Stimulated activated CD8-positive, alpha-beta memory T cell treated with anti-CD3 and anti-CD28 coated beads, Interleukin-7, amount 100 ng/mL, for 24 hours (primary cell): ENCODE data around the gene EEFSEC.

ENCODE experiments used
- DNase-seq: peaks from one replicate; pipeline ENCODE4 v3.0.0-alpha.2; 2020; ENCODE audit warnings: low read depth

EEFSEC gene

GRCh38 chr3:128316481-128316891, 163.2 kb downstream of the EEFSEC start:
- DNase-seq, result peak; percentile 7

- DNase-seq, result no peak
Measured at GRCh38 chr3:128317101-128317697, 163.9 kb downstream of the EEFSEC start.

- no peak for DNase-seq
Measured at GRCh38 chr3:128317698-128318231, 164.5 kb downstream of the EEFSEC start.

DNA sequence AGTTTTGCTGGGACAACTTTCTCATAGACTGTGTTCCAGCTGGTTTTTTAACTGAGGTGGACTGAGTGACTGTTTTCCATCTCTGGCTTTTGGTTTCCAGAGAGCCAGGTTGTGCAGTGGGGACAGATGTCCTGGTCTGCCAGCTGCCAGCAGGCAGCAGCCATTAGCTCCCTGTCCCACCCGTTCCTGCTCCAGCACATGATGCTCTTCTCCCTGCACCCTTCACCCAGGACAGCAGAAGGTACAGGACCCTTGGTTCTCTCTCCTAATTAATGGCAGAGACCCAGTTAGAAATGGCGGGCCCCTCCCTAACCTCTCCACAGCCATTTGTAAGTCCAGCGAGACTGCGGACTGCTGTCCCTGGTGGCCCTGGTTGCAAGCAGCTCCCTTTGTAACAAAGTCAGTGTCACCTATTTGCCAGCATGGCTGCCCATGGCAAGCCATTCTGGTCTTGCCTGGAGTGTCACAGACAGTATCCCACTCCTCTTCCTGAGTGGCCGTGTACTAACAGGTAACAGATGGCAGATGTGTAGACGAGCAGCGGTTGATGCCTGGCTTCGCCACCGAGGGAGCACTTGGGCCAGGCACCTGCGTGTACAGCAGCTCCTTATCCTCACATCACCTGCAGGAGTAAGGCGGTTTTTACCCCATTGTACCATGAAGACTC, 165.1 kb downstream of the EEFSEC start:
- DNase-seq, result no peak

GRCh38 chr3:128319107-128319506, 165.8 kb downstream of the EEFSEC start:
- DNase-seq, result no peak

GRCh38 chr3:128319741-128320141, 166.5 kb downstream of the EEFSEC start:
- no peak for DNase-seq

DNA sequence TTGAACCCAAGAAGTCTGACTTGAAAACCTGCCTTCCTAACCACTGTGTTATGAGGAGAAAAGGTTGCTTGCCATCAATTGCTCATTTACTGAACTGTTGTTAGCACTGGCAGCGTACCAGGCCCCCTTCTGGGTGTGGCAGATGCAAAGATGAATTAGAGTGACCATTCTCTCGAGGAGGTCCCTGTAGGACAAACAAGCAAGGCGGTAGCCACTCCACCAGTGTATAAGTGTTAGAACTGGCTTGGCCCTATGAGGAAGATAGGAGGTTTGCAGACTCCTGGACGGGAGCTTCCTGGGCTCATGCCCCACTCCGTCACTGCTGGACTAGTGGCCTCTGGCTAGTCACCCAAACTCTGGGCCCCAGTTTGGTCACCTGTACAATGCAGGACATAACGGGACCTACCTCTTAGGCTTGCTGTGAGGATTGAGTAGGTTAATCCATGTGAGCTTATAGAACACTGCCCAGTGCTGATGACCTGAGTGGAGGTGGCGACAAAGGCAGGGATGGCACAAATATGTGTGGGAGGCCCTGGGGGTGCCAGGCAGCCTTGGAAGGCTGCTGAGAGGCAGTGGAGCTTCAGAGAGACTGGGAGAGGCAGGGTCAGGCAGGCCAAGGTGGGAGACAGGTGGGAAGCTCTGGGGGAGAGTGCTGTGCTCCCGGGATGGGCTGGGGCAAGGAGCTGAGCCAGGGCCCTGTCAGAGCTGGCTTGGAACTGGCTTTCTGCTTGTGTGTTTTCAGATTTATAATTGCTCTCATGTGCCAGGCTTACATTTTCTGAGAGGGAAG, 167.5 kb downstream of the EEFSEC start:
- no peak for DNase-seq

DNA sequence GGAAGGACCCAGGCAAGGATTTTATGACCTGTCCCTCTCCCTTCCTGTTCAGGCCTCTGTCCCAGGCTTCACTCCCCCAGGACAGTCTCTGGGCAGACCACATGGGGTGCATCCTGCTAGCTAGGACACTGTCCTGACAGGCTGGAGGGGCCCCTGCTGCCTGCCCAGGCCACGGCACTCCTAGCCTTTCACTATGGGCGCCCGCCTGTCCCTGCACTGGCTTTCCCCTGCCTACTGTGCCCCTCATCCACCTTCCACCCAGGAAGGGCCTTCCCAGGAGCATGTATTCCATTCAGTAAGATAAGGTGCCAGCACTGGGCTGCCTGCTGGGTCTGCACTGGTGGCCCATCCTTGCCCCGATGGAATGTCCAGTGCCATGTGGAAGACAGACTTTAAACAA, 168.1 kb downstream of the EEFSEC start:
- DNase-seq, result no peak

GRCh38 chr3:128322030-128323022, 169.0 kb downstream of the EEFSEC start:
- peak; percentile 9 for DNase-seq

GRCh38 chr3:128323206-128324081, 170.2 kb downstream of the EEFSEC start:
- no peak for DNase-seq

- DNase-seq, result no peak
Measured at GRCh38 chr3:128324911-128325592, 171.8 kb downstream of the EEFSEC start.

DNA sequence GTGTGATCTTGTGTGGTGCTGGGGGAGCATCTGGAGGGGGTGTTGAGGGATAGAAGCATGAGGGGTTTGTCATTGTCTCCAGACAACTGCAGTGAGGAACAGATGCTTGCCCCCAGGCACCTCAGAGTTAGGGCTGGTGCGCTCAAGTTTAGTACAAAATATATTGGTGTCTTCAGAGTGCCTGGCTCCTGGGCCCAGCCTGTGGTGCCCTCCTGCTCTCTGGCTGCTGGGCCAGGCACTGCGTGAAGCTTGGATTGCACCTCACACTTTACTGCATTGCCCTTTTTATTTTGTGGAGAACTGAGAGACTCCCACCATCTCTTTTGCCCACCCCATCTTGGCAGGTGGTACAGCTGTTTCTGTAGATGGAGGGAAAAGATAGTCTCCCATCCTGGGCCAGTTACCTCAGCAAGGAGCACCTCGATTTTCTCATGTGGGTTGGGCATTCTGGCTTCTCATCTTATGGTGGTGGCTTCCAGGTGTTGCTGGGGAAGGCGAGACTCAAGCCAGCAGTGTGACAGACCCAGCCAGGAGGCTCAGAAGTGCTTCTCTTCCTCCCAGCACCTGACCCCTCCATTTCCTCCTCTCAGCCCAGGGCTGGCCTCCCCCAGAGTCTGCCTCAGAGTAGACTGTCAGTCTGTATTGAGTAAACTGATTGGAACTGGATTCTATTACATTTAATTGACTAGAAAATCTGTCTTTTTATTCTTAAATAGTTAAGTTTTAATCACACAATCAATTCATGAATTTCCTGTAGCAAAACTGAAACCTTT, 173.0 kb downstream of the EEFSEC start:
- no peak for DNase-seq

DNA sequence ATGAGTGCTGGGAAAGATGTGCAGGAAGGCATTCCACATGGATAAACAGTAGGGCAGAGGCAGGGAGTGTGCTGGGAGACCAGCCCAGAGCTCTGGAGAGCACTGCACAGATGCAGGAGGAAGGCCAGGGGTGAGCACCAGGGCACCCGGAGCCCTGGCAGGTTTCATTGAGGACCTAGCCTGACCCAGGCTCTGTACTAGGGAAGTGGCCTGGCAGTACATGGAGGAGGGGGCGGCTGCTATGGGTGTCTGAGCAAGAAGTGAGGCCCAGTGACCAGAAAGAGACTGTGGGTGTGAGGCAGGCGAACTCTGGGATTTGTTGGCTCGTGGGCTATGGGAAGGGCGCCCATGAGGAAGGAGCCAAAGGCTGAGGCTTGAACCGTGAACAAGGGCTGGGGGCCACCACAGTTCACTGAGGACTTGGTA, 174.3 kb downstream of the EEFSEC start:
- no peak for DNase-seq

- no peak for DNase-seq
Measured at GRCh38 chr3:128328546-128329458, 175.5 kb downstream of the EEFSEC start.

- no peak for DNase-seq
Measured at GRCh38 chr3:128329491-128330213, 176.4 kb downstream of the EEFSEC start.

GRCh38 chr3:128330214-128330842, 177.0 kb downstream of the EEFSEC start:
- no peak for DNase-seq

DNA sequence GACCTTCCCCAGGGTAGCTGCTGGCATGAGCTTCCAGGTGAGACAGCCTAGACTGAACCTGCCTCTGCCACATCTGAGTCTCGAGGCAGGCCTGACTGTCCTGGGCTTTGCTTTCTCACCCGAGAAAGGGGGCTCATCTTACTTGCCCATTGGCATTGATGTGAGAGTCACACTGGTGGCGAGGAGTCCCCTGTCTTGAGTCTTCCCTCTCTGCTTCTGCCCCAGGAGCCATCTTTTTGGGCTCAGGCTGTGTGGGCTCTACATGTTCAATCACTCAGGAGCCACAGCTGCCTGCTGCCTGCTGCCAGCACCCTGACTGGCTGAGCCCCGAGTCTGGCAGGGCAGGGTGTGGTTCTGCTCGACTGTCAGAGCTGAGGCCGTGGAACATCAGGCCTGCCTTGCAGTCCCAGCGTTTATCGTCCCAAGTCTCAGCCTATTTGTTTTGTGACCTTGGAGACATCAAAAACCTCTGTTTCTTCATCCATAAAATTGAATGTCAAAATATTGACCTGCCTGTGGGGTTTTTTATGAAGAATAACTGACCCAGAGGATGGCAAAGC, 180.9 kb downstream of the EEFSEC start:
- no peak for DNase-seq
